Measurements from ENCODE around the gene TNFAIP8L2.

Gene TNFAIP8L2

GRCh38 chr1:151156515-151156819 lies at the start of gene TNFAIP8L2:
TSS of gene TNFAIP8L2 (plus strand) at chr1:151156649. CDS start at chr1:151158698, 2,049 bp downstream.
- peak; percentile 48 to 53 for DNase-seq (ENCODE audit: low read depth in 2 of 2)

DNA sequence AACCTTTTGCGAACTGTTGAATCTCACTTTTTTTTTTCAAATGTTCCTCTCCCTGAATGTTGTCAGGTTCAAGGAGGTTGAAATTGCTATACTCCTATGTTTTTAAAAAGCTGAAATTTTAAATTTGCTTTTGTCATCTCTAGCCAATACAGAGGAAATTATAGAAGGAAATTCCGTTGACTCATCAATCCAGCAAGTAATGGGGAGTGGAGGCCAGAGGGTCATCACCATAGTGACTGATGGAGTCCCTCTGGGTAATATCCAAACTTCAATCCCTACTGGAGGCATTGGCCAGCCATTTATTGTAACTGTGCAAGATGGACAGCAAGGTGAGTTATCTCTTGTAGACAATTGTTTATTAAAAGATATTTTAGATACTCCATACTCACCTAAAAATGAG lies 49.6 kb upstream of the TNFAIP8L2 start:
- no peak for DNase-seq (ENCODE audit: low read depth in 2 of 2)

DNA sequence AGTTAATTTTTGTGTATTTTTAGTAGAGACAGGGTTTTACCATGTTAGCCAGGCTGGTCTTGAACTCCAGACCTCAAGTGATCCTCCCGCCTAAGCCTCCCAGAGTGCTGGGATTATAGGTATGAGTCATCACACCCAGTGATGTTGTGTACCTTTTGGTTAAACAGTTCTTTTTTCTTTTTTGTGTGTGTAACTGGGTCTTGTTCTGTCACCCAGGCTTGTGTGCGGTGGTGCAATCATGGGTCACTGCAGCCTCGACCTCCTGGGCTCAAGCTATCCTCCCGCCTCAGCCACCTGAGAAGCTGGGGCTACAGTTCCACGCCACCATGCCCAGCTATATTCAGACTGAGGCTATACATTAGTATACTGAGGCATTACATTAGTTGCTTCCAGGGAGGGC lies 48.1 kb upstream of the TNFAIP8L2 start:
- DNase-seq (ENCODE audit: low read depth in 2 of 2): no peak

DNA sequence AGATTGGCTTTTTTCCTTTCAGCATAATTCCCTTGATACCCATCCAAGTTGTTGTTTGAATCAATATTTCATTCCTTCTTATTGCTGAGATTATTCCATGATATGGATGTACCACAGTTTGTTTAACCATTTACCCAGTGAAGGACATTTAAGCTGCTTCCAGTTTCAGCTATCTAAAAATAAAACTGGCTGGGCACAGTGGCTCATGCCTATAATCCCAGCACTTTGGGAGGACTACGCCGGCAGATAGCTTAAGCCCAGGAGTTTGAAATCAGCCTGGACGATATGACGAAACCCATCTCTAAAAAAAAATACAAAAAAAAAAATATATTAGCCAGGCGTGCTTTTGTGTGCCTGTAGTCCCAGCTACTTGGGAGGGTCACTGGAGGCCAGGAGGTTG lies 42.6 kb upstream of the TNFAIP8L2 start:
- no peak for DNase-seq (ENCODE audit: low read depth in 2 of 2)

GRCh38 chr1:151124763-151125403 lies 31.6 kb upstream of the TNFAIP8L2 start:
- no peak for DNase-seq (ENCODE audit: low read depth in 2 of 2)

GRCh38 chr1:151128800-151129199 lies 27.6 kb upstream of the TNFAIP8L2 start:
- DNase-seq (ENCODE audit: low read depth in 2 of 2): no peak

GRCh38 chr1:151130987-151131586 lies 25.4 kb upstream of the TNFAIP8L2 start:
- peak; percentile 51 to 67 for DNase-seq (ENCODE audit: low read depth in 2 of 2)

- DNase-seq (ENCODE audit: low read depth in 2 of 2): no peak
Observed at GRCh38 chr1:151131701-151132334, 24.6 kb upstream of the TNFAIP8L2 start.

- no peak for DNase-seq (ENCODE audit: low read depth in 2 of 2)
Observed at GRCh38 chr1:151132335-151133017, 24.0 kb upstream of the TNFAIP8L2 start.

- no peak for DNase-seq (ENCODE audit: low read depth in 2 of 2)
Observed at GRCh38 chr1:151133018-151133806, 23.2 kb upstream of the TNFAIP8L2 start.

DNA sequence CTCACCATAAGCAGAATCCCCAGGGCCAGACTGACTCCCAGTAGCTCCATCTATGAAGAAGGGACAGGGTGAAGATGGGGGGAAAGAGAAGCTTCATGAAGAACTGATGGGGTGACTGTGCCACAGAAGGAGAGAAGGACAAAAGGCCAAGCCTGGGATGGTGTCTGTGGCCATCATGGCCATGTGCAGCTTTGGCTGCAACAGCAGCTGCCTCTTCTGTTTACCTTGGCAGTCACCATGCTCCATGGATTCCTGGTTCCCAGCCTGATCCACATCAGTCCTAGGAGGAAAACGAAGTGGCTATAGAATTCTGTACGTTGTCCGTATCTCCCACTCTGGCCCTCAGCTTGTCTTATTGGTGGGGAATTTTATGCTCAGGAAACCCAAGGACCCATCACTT lies 22.1 kb upstream of the TNFAIP8L2 start:
- DNase-seq (ENCODE audit: low read depth in 2 of 2): no peak

DNA sequence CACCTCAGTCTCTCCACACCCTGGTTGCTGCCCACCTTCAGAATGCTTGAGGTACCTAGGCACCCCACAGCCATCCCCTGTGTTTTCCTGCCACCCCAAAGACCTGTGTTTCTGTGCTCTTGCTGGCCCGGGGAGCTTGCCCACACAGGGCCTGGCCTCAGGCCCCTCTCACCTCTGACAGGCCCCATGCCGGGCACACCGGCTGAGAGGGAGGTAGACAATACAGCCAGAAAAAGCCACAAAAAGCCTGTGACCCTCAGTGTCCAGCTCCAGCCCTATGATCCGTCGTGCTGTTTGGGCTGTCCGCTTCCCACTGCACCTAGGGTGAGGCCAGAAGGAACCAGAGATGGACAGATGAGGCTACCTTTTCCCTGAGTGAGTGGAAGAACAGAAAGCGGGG lies 21.5 kb upstream of the TNFAIP8L2 start:
- DNase-seq (ENCODE audit: low read depth in 2 of 2): no peak

DNA sequence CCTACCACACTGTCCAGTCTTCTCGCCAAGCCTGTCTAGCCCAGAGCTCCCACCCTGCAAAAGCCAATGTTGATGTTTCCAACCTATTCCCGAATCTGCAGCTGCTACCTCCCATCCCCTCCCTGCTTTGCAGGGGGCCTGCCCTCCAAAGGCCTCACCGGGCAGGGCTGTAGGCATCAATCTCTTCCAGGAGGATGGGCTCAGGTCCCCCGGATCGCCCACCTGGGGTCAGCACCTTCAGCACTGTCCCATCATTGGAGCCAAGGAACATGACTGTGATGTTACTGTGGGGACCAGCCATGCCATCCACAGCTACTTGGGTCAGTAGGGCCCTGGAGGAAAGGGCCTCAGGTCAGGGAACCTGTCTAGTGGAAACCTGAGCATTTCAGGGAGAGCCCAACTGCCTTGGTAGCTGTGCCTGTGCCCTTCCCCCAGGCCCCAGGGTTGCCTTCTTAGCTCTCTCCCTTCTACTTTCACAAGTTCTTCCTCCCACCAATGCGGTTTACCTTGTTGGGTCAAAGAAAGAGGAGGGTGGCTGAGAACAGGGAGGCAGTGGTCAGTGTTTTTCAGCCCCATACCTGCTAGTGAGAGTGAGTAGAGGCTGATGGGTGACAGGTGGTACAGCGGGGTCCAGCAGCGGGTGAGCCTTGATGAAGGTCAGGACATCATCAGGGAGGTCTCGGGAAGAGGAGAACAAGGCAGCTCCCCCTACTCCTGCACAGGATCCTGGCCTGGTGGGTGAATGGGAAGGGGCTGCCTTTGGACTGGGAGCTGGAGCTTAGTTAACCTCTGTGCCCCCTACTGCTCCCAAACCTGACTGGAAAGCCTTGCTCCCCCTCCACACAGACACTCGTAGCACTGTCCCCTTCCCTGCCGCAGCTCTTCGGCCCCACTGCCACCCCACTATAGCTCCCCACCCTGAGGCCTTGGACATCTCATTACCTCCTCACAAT lies 20.7 kb upstream of the TNFAIP8L2 start:
- no peak for DNase-seq (ENCODE audit: low read depth in 2 of 2)

DNA sequence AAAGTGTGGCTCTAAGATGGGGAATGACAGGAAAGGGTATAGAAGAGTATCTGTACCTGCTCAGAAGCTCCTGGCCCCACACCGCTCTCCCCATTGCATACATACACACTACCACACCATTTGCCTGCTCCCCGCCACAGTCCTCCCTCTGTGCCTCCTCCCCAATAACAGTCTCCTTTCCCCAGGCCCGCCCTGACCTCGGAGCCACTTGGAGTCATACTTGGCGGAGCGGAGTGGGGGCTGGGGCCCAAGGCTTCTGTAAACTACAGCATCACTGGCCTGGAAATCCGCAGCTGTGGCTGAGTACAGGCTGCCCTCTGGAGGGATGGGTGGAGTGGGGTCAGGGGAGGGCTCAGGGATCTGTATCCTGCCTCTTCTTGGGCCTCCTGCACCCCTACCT lies 18.7 kb upstream of the TNFAIP8L2 start:
- no peak for DNase-seq (ENCODE audit: low read depth in 2 of 2)

- no peak for DNase-seq (ENCODE audit: low read depth in 2 of 2)
Observed at GRCh38 chr1:151142411-151143056, 13.9 kb upstream of the TNFAIP8L2 start.

DNA sequence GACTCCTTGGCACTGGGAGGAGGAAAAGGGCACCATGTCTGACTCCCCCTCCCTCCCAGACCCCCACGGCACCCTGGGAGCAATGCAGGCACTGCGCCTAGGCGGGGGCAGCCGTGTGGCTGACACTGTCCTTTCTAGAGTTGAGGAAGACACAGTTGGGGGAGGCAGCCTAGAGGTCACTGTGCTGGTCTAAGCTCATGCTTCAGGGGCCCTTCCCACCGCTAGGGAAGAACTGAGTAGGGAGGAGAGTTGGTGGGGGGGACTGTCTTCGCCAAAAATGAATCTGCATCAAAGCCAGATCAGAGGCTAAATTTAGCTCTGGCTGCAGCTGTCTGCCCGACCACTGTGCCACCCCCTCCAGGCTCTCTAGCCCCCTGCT lies 13.4 kb upstream of the TNFAIP8L2 start:
- DNase-seq (ENCODE audit: low read depth in 2 of 2): no peak

GRCh38 chr1:151143986-151144385 lies 12.5 kb upstream of the TNFAIP8L2 start:
- DNase-seq (ENCODE audit: low read depth in 2 of 2): no peak

DNA sequence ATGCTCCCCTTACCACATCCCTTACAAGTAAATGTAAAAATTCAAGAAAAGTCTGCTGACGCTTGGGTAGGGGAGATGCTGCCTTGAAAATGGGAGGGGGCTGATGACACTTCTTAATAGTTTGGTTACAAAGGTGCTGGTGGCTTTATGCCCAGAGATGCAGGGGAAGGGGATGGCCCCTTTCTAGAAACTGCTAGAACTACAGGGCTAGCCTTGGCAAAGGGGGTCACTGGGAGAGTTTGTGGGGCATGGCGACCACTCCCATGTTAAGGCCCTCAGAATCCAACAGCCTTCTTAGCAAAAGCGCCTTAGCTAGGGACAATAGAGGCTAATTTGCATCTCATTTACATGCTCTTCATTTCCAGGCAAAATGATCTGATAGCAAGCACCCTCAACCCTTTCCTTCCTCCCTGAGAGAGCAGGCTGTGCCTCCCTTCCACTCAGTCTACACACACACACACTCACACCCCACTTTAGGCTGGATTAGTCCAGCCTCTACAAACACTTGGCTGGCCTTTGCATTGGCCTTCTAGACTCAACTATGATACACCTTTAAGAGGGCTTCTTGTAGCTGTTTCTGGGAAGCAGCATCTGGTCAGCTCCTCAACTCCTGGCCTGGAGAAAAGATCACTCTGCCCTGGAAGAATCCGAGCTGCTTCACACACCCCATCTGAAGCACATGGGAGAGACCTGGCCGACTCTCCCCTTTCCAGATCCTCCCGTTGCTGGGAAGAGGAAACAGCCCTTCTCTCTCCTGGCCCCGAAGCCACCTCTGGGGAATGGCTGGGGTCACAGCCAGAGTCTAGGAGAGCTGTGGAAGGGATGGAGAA lies 11.8 kb upstream of the TNFAIP8L2 start:
- no peak for DNase-seq (ENCODE audit: low read depth in 2 of 2)

DNA sequence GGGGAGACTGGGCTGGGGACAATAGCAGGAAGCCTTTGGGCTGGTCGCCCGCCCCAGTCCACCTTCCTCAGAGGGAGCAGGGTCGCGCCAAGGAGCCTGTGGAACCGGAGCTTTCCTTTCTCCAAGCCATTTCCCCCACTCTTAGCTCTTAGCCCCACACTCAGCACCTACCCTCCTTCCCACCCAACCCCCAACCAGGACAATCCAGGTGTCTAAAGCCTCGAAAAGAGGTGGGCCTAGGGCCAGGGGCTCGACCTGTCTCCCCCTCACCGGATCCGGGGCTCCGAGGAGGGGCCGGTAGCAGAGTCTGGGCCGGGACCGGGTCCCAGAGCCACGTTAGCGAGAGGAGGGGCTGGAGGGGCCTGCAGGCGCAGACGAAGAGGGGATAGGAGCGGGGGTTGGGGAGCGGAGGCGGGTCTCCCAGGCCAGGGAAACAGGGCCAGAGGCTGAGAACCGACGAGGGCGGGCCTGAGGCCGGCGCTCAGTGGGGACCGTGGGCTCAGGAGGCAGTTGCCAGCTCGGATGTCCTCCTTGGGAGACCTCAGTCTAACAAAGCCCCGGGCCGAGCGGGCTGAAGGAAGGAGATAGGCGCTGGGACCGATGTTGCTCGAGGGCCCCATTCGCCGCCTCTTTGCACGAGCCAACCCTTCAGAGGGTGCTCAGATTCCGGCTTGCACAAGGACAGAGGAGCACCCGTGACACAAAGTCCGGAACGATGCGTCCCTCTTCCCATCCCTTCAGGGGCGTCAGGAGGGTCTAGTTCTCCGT lies 11.0 kb upstream of the TNFAIP8L2 start:
- DNase-seq (ENCODE audit: low read depth in 2 of 2): no peak

Measured in activated CD8-positive, alpha-beta memory T cell treated with anti-CD3 and anti-CD28 coated beads for 4 hours (primary cell).